HPDE6-E6E7 (cell line): ENCODE data around the gene CD86.

Experiments used
- DNase-seq: peaks from one replicate; pipeline ENCODE4 v3.0.0; 2011; ENCODE audit warnings: missing footprints; ENCODE audit errors: extremely low spot score

Gene CD86

GRCh38 chr3:122092460-122093165 lies 37.5 kb downstream of the CD86 start:
- DNase-seq, result no peak

- DNase-seq, result no peak
Observed at GRCh38 chr3:122094125-122094524, 39.0 kb downstream of the CD86 start.

- DNase-seq, result no peak
Observed at GRCh38 chr3:122094693-122095092, 39.5 kb downstream of the CD86 start.

GRCh38 chr3:122097141-122097540 lies 42.0 kb downstream of the CD86 start:
- DNase-seq, result no peak

- no peak for DNase-seq
Observed at GRCh38 chr3:122098611-122099010, 43.4 kb downstream of the CD86 start.

- no peak for DNase-seq
Observed at GRCh38 chr3:122099255-122099654, 44.1 kb downstream of the CD86 start.

GRCh38 chr3:122100083-122100482 lies 44.9 kb downstream of the CD86 start:
- no peak for DNase-seq

GRCh38 chr3:122100591-122101463 lies 45.7 kb downstream of the CD86 start:
- DNase-seq, result peak; percentile 17

GRCh38 chr3:122101646-122102045 lies 46.5 kb downstream of the CD86 start:
- DNase-seq, result peak; percentile 31

- no peak for DNase-seq
Observed at GRCh38 chr3:122102191-122102935, 47.2 kb downstream of the CD86 start.

GRCh38 chr3:122103821-122104514 lies 48.8 kb downstream of the CD86 start:
- no peak for DNase-seq

GRCh38 chr3:122104515-122105194 lies 49.5 kb downstream of the CD86 start:
- DNase-seq, result no peak

- DNase-seq, result no peak
Observed at GRCh38 chr3:122105626-122106025, 50.5 kb downstream of the CD86 start.

- no peak for DNase-seq
Observed at GRCh38 chr3:122107171-122107570, 52.0 kb downstream of the CD86 start.

- DNase-seq, result no peak
Observed at GRCh38 chr3:122111974-122112373, 56.8 kb downstream of the CD86 start.

GRCh38 chr3:122112754-122113153 lies 57.6 kb downstream of the CD86 start:
- no peak for DNase-seq

GRCh38 chr3:122123850-122124249 lies 68.7 kb downstream of the CD86 start:
- no peak for DNase-seq

- DNase-seq, result no peak
Observed at GRCh38 chr3:122132949-122133540, 77.9 kb downstream of the CD86 start.

GRCh38 chr3:122146466-122146865 lies 91.3 kb downstream of the CD86 start:
- DNase-seq, result peak; percentile 20

- DNase-seq, result no peak
Observed at GRCh38 chr3:122148941-122149627, 93.9 kb downstream of the CD86 start.
